Glutamatergic neuron (in vitro differentiated cells): ENCODE measurements around the gene CCDC172. TPM values are rescaled to one million over a fixed set of nuclear protein-coding genes. Genes with fewer than 3 reads are reported as not detected.

Experiments
- DNase-seq: peaks from one replicate; pipeline ENCODE4 v3.0.0; 2022
- H3K27ac Mint-ChIP-seq: one replicate; pipeline ENCODE4 v1.8.0; 2020; ENCODE audit warnings: mild to moderate bottlenecking, mixed read lengths, inconsistent platforms; ENCODE audit not compliant: unreplicated experiment
- H3K27me3 Mint-ChIP-seq: one replicate; pipeline ENCODE4 v1.8.0; 2020; ENCODE audit warnings: mild to moderate bottlenecking, moderate library complexity, mixed read lengths, inconsistent platforms; ENCODE audit not compliant: unreplicated experiment
- H3K36me3 Mint-ChIP-seq: one replicate; pipeline ENCODE4 v1.8.0; 2020; ENCODE audit warnings: mild to moderate bottlenecking, mixed read lengths, inconsistent platforms; ENCODE audit not compliant: unreplicated experiment
- H3K4me1 Mint-ChIP-seq: one replicate; pipeline ENCODE4 v1.8.0; 2020; ENCODE audit warnings: mild to moderate bottlenecking, low read depth, mixed read lengths, inconsistent platforms; ENCODE audit not compliant: unreplicated experiment
- H3K4me3 Mint-ChIP-seq: one replicate; pipeline ENCODE4 v1.8.0; 2020; ENCODE audit warnings: mild to moderate bottlenecking, mixed read lengths, inconsistent platforms; ENCODE audit not compliant: unreplicated experiment
- H3K9me3 Mint-ChIP-seq: one replicate; pipeline ENCODE4 v1.8.0; 2020; ENCODE audit warnings: mild to moderate bottlenecking, moderate library complexity, mixed read lengths, inconsistent platforms; ENCODE audit not compliant: unreplicated experiment
- total RNA-seq: library from RNA; stranded (reverse); fragmentation: NEBNext Ultra II Directional; extraction: Animal tissue kit (Norgen Biotek cat#: 25700); gene quantifications from one replicate; pipeline ENCODE4 v1.2.1, GENCODE V29; 2021; ENCODE audit not compliant: unreplicated experiment
- TF ChIP-seq, protein P1 (sequence below): fragments of 200-600 bp; sonication (generic); IDR thresholded peaks from one replicate; pipeline ENCODE4 v1.5.0; 2021; ENCODE audit not compliant: partially characterized antibody, unreplicated experiment

CCDC172 gene
- total RNA-seq, 1 donor from 2014 or later, result not detected

GRCh38 chr10:116287906-116288501 lies 36.2 kb upstream of the CCDC172 start:
- DNase-seq, result peak; percentile 40
- Mint-ChIP-seq H3K9me3 (peaks cover 4% of the 10 kb centered on the region), H3K4me3 (no peak overlapping the region), H3K27ac (peak overlapping the region; percentile 62), H3K36me3 (no peaks in the 10 kb centered on the region), H3K27me3 (peaks cover 6% of the 10 kb centered on the region), H3K4me1 (peaks cover 12% of the 10 kb centered on the region)
- TF ChIP-seq, protein P1, sequence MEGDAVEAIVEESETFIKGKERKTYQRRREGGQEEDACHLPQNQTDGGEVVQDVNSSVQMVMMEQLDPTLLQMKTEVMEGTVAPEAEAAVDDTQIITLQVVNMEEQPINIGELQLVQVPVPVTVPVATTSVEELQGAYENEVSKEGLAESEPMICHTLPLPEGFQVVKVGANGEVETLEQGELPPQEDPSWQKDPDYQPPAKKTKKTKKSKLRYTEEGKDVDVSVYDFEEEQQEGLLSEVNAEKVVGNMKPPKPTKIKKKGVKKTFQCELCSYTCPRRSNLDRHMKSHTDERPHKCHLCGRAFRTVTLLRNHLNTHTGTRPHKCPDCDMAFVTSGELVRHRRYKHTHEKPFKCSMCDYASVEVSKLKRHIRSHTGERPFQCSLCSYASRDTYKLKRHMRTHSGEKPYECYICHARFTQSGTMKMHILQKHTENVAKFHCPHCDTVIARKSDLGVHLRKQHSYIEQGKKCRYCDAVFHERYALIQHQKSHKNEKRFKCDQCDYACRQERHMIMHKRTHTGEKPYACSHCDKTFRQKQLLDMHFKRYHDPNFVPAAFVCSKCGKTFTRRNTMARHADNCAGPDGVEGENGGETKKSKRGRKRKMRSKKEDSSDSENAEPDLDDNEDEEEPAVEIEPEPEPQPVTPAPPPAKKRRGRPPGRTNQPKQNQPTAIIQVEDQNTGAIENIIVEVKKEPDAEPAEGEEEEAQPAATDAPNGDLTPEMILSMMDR, result peak; percentile 72

DNA sequence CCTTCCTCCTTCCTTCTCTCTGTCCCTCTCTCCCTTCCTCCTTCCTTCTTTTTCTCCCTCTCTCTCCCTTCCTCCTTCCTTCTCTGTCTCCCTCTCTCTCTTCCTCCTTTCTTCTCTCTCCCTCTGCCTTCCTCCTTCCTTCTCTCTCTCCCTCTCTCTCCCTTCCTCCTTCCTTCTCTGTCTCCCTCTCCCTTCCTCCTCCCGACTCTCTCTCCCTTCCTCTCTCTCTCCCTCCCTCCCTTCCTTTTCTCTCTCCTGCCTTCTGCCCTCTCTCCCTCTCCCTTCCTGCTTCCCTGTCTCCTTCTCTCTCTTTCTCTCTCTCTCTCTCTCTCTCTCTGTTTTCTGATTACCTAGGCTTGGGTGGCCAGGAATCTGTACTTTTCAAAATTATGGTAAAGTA lies 34.6 kb upstream of the CCDC172 start:
- TF ChIP-seq, protein P1, result no peak
- Mint-ChIP-seq H3K27ac (no peak overlapping the region), H3K36me3 (no peaks in the 10 kb centered on the region)

GRCh38 chr10:116292493-116292892 lies 31.8 kb upstream of the CCDC172 start:
- Mint-ChIP-seq H3K27me3 (peaks cover 5% of the 10 kb centered on the region), H3K4me3 (no peak overlapping the region), H3K9me3 (peaks cover 4% of the 10 kb centered on the region), H3K4me1 (peaks cover 4% of the 10 kb centered on the region), H3K36me3 (no peaks in the 10 kb centered on the region), H3K27ac (no peak overlapping the region)
- TF ChIP-seq, protein P1, result no peak
- no peak for DNase-seq

More for the DNA sequence above, 34.6 kb upstream of the CCDC172 start:
- Mint-ChIP-seq H3K9me3 (peaks cover 4% of the 10 kb centered on the region), H3K4me1 (peaks cover 12% of the 10 kb centered on the region), H3K4me3 (no peak overlapping the region), H3K27me3 (peaks cover 3% of the 10 kb centered on the region)
- no peak for DNase-seq

DNA sequence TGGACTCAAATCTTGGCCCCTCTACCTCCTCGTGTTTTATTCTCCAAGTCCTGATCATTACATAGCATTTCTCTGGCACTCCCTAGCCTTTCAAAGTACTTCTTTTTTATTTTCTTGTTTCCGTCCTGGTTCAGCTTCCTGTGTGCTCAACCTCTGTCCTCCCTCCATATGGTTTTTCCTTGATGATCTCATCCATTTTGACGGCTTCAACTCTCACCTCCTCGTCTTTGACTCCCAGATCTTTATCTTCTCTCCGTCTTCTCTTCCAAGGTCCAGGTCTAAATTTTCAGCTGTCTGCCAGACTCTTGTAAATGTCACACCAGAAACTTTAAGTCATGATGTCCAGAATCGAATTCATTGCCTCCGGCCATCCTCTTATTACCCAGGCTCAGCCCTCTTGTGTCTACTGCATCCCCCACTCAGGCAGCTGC lies 27.9 kb upstream of the CCDC172 start:
- H3K4me3 Mint-ChIP-seq, result no peak overlapping the region
- no peak for DNase-seq
- peaks cover 3% of the 10 kb centered on the region for H3K4me1 Mint-ChIP-seq
- peaks cover 2% of the 10 kb centered on the region for H3K27me3 Mint-ChIP-seq
- H3K9me3 Mint-ChIP-seq, result no peaks in the 10 kb centered on the region
- no peaks in the 10 kb centered on the region for H3K36me3 Mint-ChIP-seq
- no peak overlapping the region for H3K27ac Mint-ChIP-seq
- TF ChIP-seq, protein P1, result no peak

- Mint-ChIP-seq H3K27me3 (peaks cover 2% of the 10 kb centered on the region), H3K4me1 (peaks cover 3% of the 10 kb centered on the region), H3K36me3 (no peaks in the 10 kb centered on the region), H3K4me3 (no peak overlapping the region), H3K9me3 (no peaks in the 10 kb centered on the region), H3K27ac (no peak overlapping the region)
- TF ChIP-seq, protein P1, result no peak
- no peak for DNase-seq
Observed at GRCh38 chr10:116298586-116298985, 25.7 kb upstream of the CCDC172 start.
